ENCODE data around the gene PCGF5.

Gene PCGF5

DNA sequence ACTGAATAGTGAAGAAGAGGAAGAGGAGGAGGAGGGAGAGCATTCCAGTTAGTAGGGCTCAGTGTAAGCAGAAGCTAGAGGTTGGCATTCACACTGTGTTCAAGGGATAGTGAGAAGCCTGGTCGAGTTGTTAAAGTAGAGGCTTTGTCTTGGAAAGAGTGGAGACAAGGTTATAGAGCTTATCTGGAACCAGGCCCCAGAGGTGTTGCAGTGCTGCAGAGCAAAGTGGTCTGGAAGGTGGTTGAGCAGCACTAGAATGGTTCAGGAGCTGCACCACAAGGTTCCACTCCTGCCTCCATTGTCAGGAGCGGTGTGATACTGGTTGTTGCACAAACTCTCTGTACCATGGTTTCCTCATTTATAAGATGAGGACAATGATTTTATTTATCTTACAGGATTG lies 8.8 kb upstream of the PCGF5 start:
- DNase-seq (ENCODE audit: low read depth in 1 of 2, low spot score in 1 of 2) = no peak
- TF ChIP-seq, protein P1, sequence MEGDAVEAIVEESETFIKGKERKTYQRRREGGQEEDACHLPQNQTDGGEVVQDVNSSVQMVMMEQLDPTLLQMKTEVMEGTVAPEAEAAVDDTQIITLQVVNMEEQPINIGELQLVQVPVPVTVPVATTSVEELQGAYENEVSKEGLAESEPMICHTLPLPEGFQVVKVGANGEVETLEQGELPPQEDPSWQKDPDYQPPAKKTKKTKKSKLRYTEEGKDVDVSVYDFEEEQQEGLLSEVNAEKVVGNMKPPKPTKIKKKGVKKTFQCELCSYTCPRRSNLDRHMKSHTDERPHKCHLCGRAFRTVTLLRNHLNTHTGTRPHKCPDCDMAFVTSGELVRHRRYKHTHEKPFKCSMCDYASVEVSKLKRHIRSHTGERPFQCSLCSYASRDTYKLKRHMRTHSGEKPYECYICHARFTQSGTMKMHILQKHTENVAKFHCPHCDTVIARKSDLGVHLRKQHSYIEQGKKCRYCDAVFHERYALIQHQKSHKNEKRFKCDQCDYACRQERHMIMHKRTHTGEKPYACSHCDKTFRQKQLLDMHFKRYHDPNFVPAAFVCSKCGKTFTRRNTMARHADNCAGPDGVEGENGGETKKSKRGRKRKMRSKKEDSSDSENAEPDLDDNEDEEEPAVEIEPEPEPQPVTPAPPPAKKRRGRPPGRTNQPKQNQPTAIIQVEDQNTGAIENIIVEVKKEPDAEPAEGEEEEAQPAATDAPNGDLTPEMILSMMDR (IDR thresholded peaks at IDR 0.05; ENCODE audit: insufficient read depth, low read length) = no peak
- TF ChIP-seq, protein P2, sequence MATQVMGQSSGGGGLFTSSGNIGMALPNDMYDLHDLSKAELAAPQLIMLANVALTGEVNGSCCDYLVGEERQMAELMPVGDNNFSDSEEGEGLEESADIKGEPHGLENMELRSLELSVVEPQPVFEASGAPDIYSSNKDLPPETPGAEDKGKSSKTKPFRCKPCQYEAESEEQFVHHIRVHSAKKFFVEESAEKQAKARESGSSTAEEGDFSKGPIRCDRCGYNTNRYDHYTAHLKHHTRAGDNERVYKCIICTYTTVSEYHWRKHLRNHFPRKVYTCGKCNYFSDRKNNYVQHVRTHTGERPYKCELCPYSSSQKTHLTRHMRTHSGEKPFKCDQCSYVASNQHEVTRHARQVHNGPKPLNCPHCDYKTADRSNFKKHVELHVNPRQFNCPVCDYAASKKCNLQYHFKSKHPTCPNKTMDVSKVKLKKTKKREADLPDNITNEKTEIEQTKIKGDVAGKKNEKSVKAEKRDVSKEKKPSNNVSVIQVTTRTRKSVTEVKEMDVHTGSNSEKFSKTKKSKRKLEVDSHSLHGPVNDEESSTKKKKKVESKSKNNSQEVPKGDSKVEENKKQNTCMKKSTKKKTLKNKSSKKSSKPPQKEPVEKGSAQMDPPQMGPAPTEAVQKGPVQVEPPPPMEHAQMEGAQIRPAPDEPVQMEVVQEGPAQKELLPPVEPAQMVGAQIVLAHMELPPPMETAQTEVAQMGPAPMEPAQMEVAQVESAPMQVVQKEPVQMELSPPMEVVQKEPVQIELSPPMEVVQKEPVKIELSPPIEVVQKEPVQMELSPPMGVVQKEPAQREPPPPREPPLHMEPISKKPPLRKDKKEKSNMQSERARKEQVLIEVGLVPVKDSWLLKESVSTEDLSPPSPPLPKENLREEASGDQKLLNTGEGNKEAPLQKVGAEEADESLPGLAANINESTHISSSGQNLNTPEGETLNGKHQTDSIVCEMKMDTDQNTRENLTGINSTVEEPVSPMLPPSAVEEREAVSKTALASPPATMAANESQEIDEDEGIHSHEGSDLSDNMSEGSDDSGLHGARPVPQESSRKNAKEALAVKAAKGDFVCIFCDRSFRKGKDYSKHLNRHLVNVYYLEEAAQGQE (IDR thresholded peaks at IDR 0.05; ENCODE audit: insufficient replicate concordance, low read depth) = no peak
- TF ChIP-seq SPI1 (IDR thresholded peaks at IDR 0.05; ENCODE audit: borderline replicate concordance, low read depth) = no peak
- TF ChIP-seq GABPA (IDR thresholded peaks at IDR 0.05; ENCODE audit: low read depth) = no peak
- no peak for TF ChIP-seq POLR2AphosphoS5 (IDR thresholded peaks at IDR 0.05; ENCODE audit: low read depth)
- H3K27me3 ChIP-seq (ENCODE audit: insufficient read depth, poor library complexity, severe bottlenecking) = no peaks in the 10 kb centered on the region
- no peak overlapping the region for H3K27ac ChIP-seq (replicated peaks)
- H3K4me3 ChIP-seq (replicated peaks; ENCODE audit: insufficient read depth, low read length) = no peak overlapping the region

DNA sequence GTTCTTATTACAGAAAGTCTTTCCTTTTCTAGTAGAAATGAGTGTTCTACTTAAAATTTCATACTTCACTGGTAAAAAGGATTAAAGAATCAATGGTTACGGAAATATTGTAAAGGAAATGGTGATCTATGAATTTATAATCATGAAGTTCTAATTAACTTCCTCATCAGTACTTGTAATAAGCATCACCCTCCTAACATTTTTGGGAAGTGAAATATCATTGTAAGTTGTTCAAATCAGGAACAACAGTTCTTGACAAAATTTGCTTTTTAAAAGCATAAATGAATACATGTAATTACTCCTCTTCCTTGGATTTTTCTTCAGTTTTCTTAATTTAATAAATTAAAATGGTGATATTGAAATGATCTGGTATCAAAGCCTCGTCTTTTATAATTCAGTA lies 5.6 kb upstream of the PCGF5 start:
- H3K27ac ChIP-seq (replicated peaks) = no peak overlapping the region
- H3K27me3 ChIP-seq (ENCODE audit: insufficient read depth, poor library complexity, severe bottlenecking) = peaks cover 9% of the 10 kb centered on the region
- DNase-seq (ENCODE audit: low read depth in 1 of 2, low spot score in 1 of 2) = no peak
- TF ChIP-seq, protein P1 (IDR thresholded peaks at IDR 0.05; ENCODE audit: insufficient read depth, low read length) = no peak
- TF ChIP-seq, protein P2 (IDR thresholded peaks at IDR 0.05; ENCODE audit: insufficient replicate concordance, low read depth) = no peak
- TF ChIP-seq POLR2AphosphoS5 (IDR thresholded peaks at IDR 0.05; ENCODE audit: low read depth) (no peak), GABPA (IDR thresholded peaks at IDR 0.05; ENCODE audit: low read depth) (no peak), SPI1 (IDR thresholded peaks at IDR 0.05; ENCODE audit: borderline replicate concordance, low read depth) (no peak)
- no peak overlapping the region for H3K4me3 ChIP-seq (replicated peaks; ENCODE audit: insufficient read depth, low read length)

DNA sequence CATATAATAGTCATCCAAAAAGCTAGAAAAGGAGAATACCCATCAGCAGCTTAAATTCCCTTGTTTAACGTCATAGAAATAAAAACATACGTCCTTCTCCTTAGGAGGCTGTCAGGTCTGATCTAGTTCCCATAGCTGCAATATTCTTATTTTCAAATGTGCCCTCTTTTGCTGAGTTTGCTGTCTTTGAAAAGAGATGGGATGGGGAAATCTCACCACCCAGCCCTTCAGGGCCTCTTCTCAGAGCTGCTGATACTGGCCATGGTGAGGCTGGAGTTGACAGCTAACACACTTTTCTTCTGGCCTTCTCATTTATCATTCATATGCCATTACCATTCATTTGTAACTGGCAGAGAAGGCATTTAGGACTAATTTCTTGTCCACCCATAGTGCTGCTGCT lies 5.1 kb upstream of the PCGF5 start:
- Histone ChIP-seq H3K27ac (replicated peaks) (no peak overlapping the region), H3K4me3 (replicated peaks; ENCODE audit: insufficient read depth, low read length) (no peak overlapping the region), H3K27me3 (ENCODE audit: insufficient read depth, poor library complexity, severe bottlenecking) (peaks cover 9% of the 10 kb centered on the region)
- no peak for DNase-seq (ENCODE audit: low read depth in 1 of 2, low spot score in 1 of 2)
- TF ChIP-seq, protein P2 (IDR thresholded peaks at IDR 0.05; ENCODE audit: insufficient replicate concordance, low read depth) = no peak
- TF ChIP-seq, protein P1 (IDR thresholded peaks at IDR 0.05; ENCODE audit: insufficient read depth, low read length) = no peak
- TF ChIP-seq SPI1 (IDR thresholded peaks at IDR 0.05; ENCODE audit: borderline replicate concordance, low read depth) = no peak

Data from HL-60 (cell line).